Fibroblast of lung (primary cell): ENCODE data around the gene EDEM1. TPM values are rescaled to one million over a fixed set of nuclear protein-coding genes. Genes with fewer than 3 reads are reported as not detected.

Experiments used
- DNase-seq, 2 donors: peaks; one replicate each; pipeline versions ENCODE4 v3.0.0 to v3.0.0-alpha.2; 2010; ENCODE audit warnings: low read depth in 2 of 2
- H2AFZ ChIP-seq: 2 replicates; pipeline ENCODE4 v1.5.1; 2012; ENCODE audit warnings: low read length, control low read depth, inconsistent platforms
- H3K27ac ChIP-seq: 2 replicates; pipeline ENCODE4 v1.5.1; 2011; ENCODE audit warnings: low read length, control low read depth; ENCODE audit not compliant: insufficient read depth
- H3K27me3 ChIP-seq: 2 replicates; pipeline ENCODE4 v1.5.1; 2011; ENCODE audit warnings: mild to moderate bottlenecking, low read length; ENCODE audit not compliant: control insufficient read depth, insufficient read depth
- H3K36me3 ChIP-seq: 2 replicates; pipeline ENCODE4 v1.5.1; 2011; ENCODE audit warnings: low read length; ENCODE audit not compliant: control insufficient read depth, insufficient read depth
- H3K4me1 ChIP-seq: 2 replicates; pipeline ENCODE4 v1.5.1; 2011; ENCODE audit warnings: low read length; ENCODE audit not compliant: control insufficient read depth, insufficient read depth; ENCODE audit errors: extremely low read depth
- H3K4me2 ChIP-seq: 2 replicates; pipeline ENCODE4 v1.5.1; 2011; ENCODE audit warnings: low read length, control low read depth; ENCODE audit not compliant: insufficient read depth; ENCODE audit errors: extremely low read depth
- H3K4me3 ChIP-seq, 4 experiments: fragments of 200-600 bp in 1 of 4; sonication (generic) in 1 of 4; replicated peaks in 1 of 4; 2 replicates each; pipeline ENCODE4 v1.5.1; 2011 to 2016; ENCODE audit warnings: low read length in 4 of 4, low read depth in 3 of 4, mild to moderate bottlenecking in 3 of 4, control low read depth in 2 of 4, inconsistent platforms in 1 of 4, mixed read lengths in 1 of 4; ENCODE audit not compliant: insufficient read depth in 1 of 4; ENCODE audit errors: control extremely low read depth in 1 of 4
- H3K79me2 ChIP-seq: 2 replicates; pipeline ENCODE4 v1.5.1; 2012; ENCODE audit warnings: mild to moderate bottlenecking, low read length, inconsistent platforms; ENCODE audit not compliant: control insufficient read depth, insufficient read depth
- H3K9ac ChIP-seq: 2 replicates; pipeline ENCODE4 v1.5.1; 2011; ENCODE audit warnings: mild to moderate bottlenecking, low read length, control low read depth; ENCODE audit not compliant: insufficient read depth
- H3K9me3 ChIP-seq: 2 replicates; pipeline ENCODE4 v1.5.1; 2012; ENCODE audit warnings: low read depth, low read length; ENCODE audit not compliant: control insufficient read depth, insufficient read depth
- H4K20me1 ChIP-seq: 2 replicates; pipeline ENCODE4 v1.5.1; 2011; ENCODE audit warnings: low read length; ENCODE audit not compliant: control insufficient read depth, insufficient read depth; ENCODE audit errors: extremely low read depth
- CTCF ChIP-seq, 2 donors: IDR thresholded peaks in 1 of 2; conservative IDR thresholded peaks in 1 of 2; 1 replicate in 1 of 2; 2 replicates in 1 of 2; pipeline ENCODE4 v1.5.1; 2011 to 2012; ENCODE audit warnings: low read length in 2 of 2, control low read depth in 1 of 2, inconsistent platforms in 1 of 2, low read depth in 1 of 2, mild to moderate bottlenecking in 1 of 2
- EZH2 ChIP-seq: IDR thresholded peaks from 2 replicates; pipeline ENCODE4 v1.5.1; 2012; ENCODE audit warnings: low read length, control low read depth, mild to moderate bottlenecking; ENCODE audit errors: missing control alignments
- polyA plus RNA-seq, 2 donors: library from polyadenylated mRNA; depleted of rRNA in 1 of 2; stranded (reverse) in 1 of 2; unstranded in 1 of 2; fragments of >200 nt; gene quantifications; 2 replicates each; pipeline ENCODE4 v1.2.1, GENCODE V29; 2011 to 2012; ENCODE audit warnings: missing spikeins in 1 of 2
- total RNA-seq: library from RNA; depleted of rRNA; stranded (reverse); fragments of >200 nt; gene quantifications from 2 replicates; pipeline ENCODE4 v1.2.1, GENCODE V29; 2014

EDEM1 gene
- total and polyA plus RNA-seq, 2 donors (not counting 1 experiment from before 2014, with no cell fraction given), result 23.6 to 42.4 TPM

- Histone ChIP-seq H3K4me2 (no peak overlapping the region), H3K4me3 (no peak overlapping the region), H2AFZ (no peak overlapping the region), H4K20me1 (no peaks in the 10 kb centered on the region), H3K79me2 (no peaks in the 10 kb centered on the region), H3K27me3 (no peaks in the 10 kb centered on the region), H3K9me3 (no peaks in the 10 kb centered on the region), H3K36me3 (no peaks in the 10 kb centered on the region), H3K4me1 (no peaks in the 10 kb centered on the region), H3K9ac (no peak overlapping the region), H3K27ac (no peak overlapping the region)
- peak in 1 of 2 donors; percentile 2 for TF ChIP-seq CTCF (conservative IDR thresholded peaks at IDR 0.05 in 1 of 2, IDR thresholded peaks at IDR 0.05 in 1 of 2; ENCODE audit: low read depth in 1 of 2, low read length in 2 of 2)
- TF ChIP-seq EZH2, result no peak
- no peak for DNase-seq
These were observed 45.1 kb downstream of the EDEM1 start for GRCh38 chr3:5232570-5232969.

- no peak overlapping the region for H3K4me2 ChIP-seq
- no peak for DNase-seq
- no peaks in the 10 kb centered on the region for H3K4me1 ChIP-seq
- H3K79me2 ChIP-seq, result no peaks in the 10 kb centered on the region
- H3K27ac ChIP-seq, result no peak overlapping the region
- no peaks in the 10 kb centered on the region for H3K36me3 ChIP-seq
- H2AFZ ChIP-seq, result no peak overlapping the region
- H3K4me3 ChIP-seq, result no peak overlapping the region
- H3K9me3 ChIP-seq, result no peaks in the 10 kb centered on the region
- no peaks in the 10 kb centered on the region for H3K27me3 ChIP-seq
- no peak overlapping the region for H3K9ac ChIP-seq
- no peak for TF ChIP-seq EZH2
- TF ChIP-seq CTCF (conservative IDR thresholded peaks at IDR 0.05 in 1 of 2, IDR thresholded peaks at IDR 0.05 in 1 of 2; ENCODE audit: low read depth in 1 of 2, low read length in 2 of 2), result no peak
- H4K20me1 ChIP-seq, result no peaks in the 10 kb centered on the region
These were observed 45.5 kb downstream of the EDEM1 start for GRCh38 chr3:5233026-5233425.

GRCh38 chr3:5235655-5236054 lies 48.1 kb downstream of the EDEM1 start:
- Histone ChIP-seq H3K79me2 (no peaks in the 10 kb centered on the region), H3K4me3 (no peak overlapping the region), H3K9me3 (no peaks in the 10 kb centered on the region), H3K36me3 (no peaks in the 10 kb centered on the region), H3K9ac (no peak overlapping the region), H2AFZ (no peak overlapping the region), H3K27me3 (no peaks in the 10 kb centered on the region), H4K20me1 (no peaks in the 10 kb centered on the region), H3K27ac (no peak overlapping the region), H3K4me1 (no peaks in the 10 kb centered on the region), H3K4me2 (no peak overlapping the region)
- no peak for TF ChIP-seq EZH2
- TF ChIP-seq CTCF (conservative IDR thresholded peaks at IDR 0.05 in 1 of 2, IDR thresholded peaks at IDR 0.05 in 1 of 2; ENCODE audit: low read depth in 1 of 2, low read length in 2 of 2), result no peak
- DNase-seq, result no peak
